ENCODE results near the gene SULF2.

SULF2 gene

GRCh38 chr20:47708953-47709833 lies 76.1 kb downstream of the SULF2 start:
- no peak for DNase-seq (ENCODE audit: low read depth)

- DNase-seq (ENCODE audit: low read depth) = no peak
These were observed 77.0 kb downstream of the SULF2 start for GRCh38 chr20:47708140-47708807.

- DNase-seq (ENCODE audit: low read depth) = no peak
These were observed 78.9 kb downstream of the SULF2 start for GRCh38 chr20:47706345-47706744.

- no peak for DNase-seq (ENCODE audit: low read depth)
These were observed 79.8 kb downstream of the SULF2 start for GRCh38 chr20:47705497-47705856.

- DNase-seq (ENCODE audit: low read depth) = no peak
These were observed 80.4 kb downstream of the SULF2 start for GRCh38 chr20:47704746-47705496.

GRCh38 chr20:47703748-47704147 lies 81.5 kb downstream of the SULF2 start:
- DNase-seq (ENCODE audit: low read depth) = no peak

GRCh38 chr20:47701612-47702011 lies 83.7 kb downstream of the SULF2 start:
- DNase-seq (ENCODE audit: low read depth) = no peak

GRCh38 chr20:47700327-47700726 lies 85.0 kb downstream of the SULF2 start:
- no peak for DNase-seq (ENCODE audit: low read depth)

GRCh38 chr20:47699818-47700217 lies 85.5 kb downstream of the SULF2 start:
- DNase-seq (ENCODE audit: low read depth) = no peak

- DNase-seq (ENCODE audit: low read depth) = no peak
These were observed 87.1 kb downstream of the SULF2 start for GRCh38 chr20:47698142-47698541.

- no peak for DNase-seq (ENCODE audit: low read depth)
These were observed 88.4 kb downstream of the SULF2 start for GRCh38 chr20:47696856-47697255.

GRCh38 chr20:47694021-47694818 lies 91.1 kb downstream of the SULF2 start:
- no peak for DNase-seq (ENCODE audit: low read depth)

- DNase-seq (ENCODE audit: low read depth) = no peak
These were observed 93.7 kb downstream of the SULF2 start for GRCh38 chr20:47691625-47692024.

- no peak for DNase-seq (ENCODE audit: low read depth)
These were observed 95.5 kb downstream of the SULF2 start for GRCh38 chr20:47689731-47690130.

- no peak for DNase-seq (ENCODE audit: low read depth)
These were observed 96.6 kb downstream of the SULF2 start for GRCh38 chr20:47688385-47689381.

- DNase-seq (ENCODE audit: low read depth) = no peak
These were observed 97.9 kb downstream of the SULF2 start for GRCh38 chr20:47687095-47687987.

- no peak for DNase-seq (ENCODE audit: low read depth)
These were observed 98.7 kb downstream of the SULF2 start for GRCh38 chr20:47686545-47686944.

- no peak for DNase-seq (ENCODE audit: low read depth)
These were observed 100.8 kb downstream of the SULF2 start for GRCh38 chr20:47684306-47685080.

GRCh38 chr20:47682916-47683315 lies 102.4 kb downstream of the SULF2 start:
- DNase-seq (ENCODE audit: low read depth) = no peak
